IPS DF 6.9 (cell line): ENCODE data around the gene TPO.

Experiments
- DNase-seq: peaks from one replicate; pipeline ENCODE4 v3.0.0-alpha.2; 2013; ENCODE audit warnings: low read depth, low spot score
- H3K27ac ChIP-seq: one replicate; pipeline ENCODE4 v1.5.1; 2013; ENCODE audit warnings: low read length, control low read depth
- H3K27me3 ChIP-seq: 2 replicates; pipeline ENCODE4 v1.6.1; 2013; ENCODE audit warnings: mild to moderate bottlenecking, low read length; ENCODE audit not compliant: control insufficient read depth, insufficient read depth
- H3K36me3 ChIP-seq: 2 replicates; pipeline ENCODE4 v1.6.1; 2013; ENCODE audit warnings: low read length; ENCODE audit not compliant: control insufficient read depth, insufficient read depth
- H3K4me1 ChIP-seq: 2 replicates; pipeline ENCODE4 v1.6.1; 2013; ENCODE audit warnings: low read length; ENCODE audit not compliant: control insufficient read depth, insufficient read depth
- H3K4me3 ChIP-seq: 2 replicates; pipeline ENCODE4 v1.5.1; 2013; ENCODE audit warnings: mild to moderate bottlenecking, low read length
- H3K9me3 ChIP-seq: 2 replicates; pipeline ENCODE4 v1.6.1; 2013; ENCODE audit warnings: low read length, inconsistent platforms; ENCODE audit not compliant: control insufficient read depth, insufficient read depth
- WGBS: extraction: QIAGEN DNeasy Blood & Tissue Kit; methylation state at CpG from one replicate; pipeline ENCODE4 v1.1.7; 2013; ENCODE audit warnings: mixed read lengths, missing lambda C conversion rate; ENCODE audit not compliant: insufficient read length, insufficient coverage; 5-methylcytosine and 5-hydroxymethylcytosine counted together

Gene TPO

GRCh38 chr2:1590596-1591460, 177.6 kb downstream of the TPO start:
- no peak overlapping the region for H3K27ac ChIP-seq
- no CpG with 5 or more reads among the region's 18 CpGs for WGBS
- no peaks in the 10 kb centered on the region for H3K27me3 ChIP-seq
- H3K9me3 ChIP-seq: no peaks in the 10 kb centered on the region
- H3K36me3 ChIP-seq: no peaks in the 10 kb centered on the region
- no peak for DNase-seq
- H3K4me3 ChIP-seq: no peak overlapping the region
- no peaks in the 10 kb centered on the region for H3K4me1 ChIP-seq

- Histone ChIP-seq H3K36me3 (no peaks in the 10 kb centered on the region), H3K27me3 (no peaks in the 10 kb centered on the region), H3K27ac (no peak overlapping the region), H3K4me1 (no peaks in the 10 kb centered on the region), H3K4me3 (no peak overlapping the region), H3K9me3 (no peaks in the 10 kb centered on the region)
- no peak for DNase-seq
- WGBS: no CpG with 5 or more reads among the region's 16 CpGs
Observed at GRCh38 chr2:1591461-1591770, 178.2 kb downstream of the TPO start.
